Activated CD4-positive, alpha-beta T cell treated with anti-CD3 and anti-CD28 coated beads for 36 hours (primary cell): Measurements from ENCODE around the gene FBXL12. TPM values are rescaled to one million over a fixed set of nuclear protein-coding genes. Genes with fewer than 3 reads are reported as not detected.
"Not testable (repeated sequence)": the region's sequence is repeated elsewhere in the genome, so short reads cannot be mapped to it uniquely, and the experiment has no call there.

Source experiments
- ATAC-seq: fragments of 200-7000 bp; cut with Tn5 transposase; one replicate; pipeline ENCODE4 v1.10.0; 2021; ENCODE audit warnings: mild to moderate bottlenecking, moderate library complexity
- CTCF ChIA-PET: fragments of 350-600 bp; sonication (Branson Sonifier 250); formaldehyde crosslinking; loops from one replicate; lab custom pipeline; 2021; ENCODE audit warnings: antibody characterized with exemption; lab: Charles Lee
- POLR2A ChIA-PET: fragments of 350-600 bp; sonication (Branson Sonifier 250); formaldehyde crosslinking; loops from one replicate; lab custom pipeline; 2021; ENCODE audit warnings: antibody characterized with exemption, inconsistent platforms; lab: Charles Lee
- DNase-seq: peaks from one replicate; pipeline ENCODE4 v3.0.0-alpha.2; 2020
- H3K27ac Mint-ChIP-seq: one replicate; pipeline ENCODE4 v1.8.0; 2021; ENCODE audit warnings: mixed read lengths
- H3K27me3 Mint-ChIP-seq: one replicate; pipeline ENCODE4 v1.8.0; 2021; ENCODE audit warnings: mixed read lengths
- H3K36me3 Mint-ChIP-seq: one replicate; pipeline ENCODE4 v1.8.0; 2021; ENCODE audit warnings: low read depth, mixed read lengths
- H3K4me1 Mint-ChIP-seq: one replicate; pipeline ENCODE4 v1.8.0; 2021; ENCODE audit warnings: mixed read lengths
- H3K4me3 Mint-ChIP-seq: one replicate; pipeline ENCODE4 v1.8.0; 2021; ENCODE audit warnings: mild to moderate bottlenecking, moderate library complexity, mixed read lengths
- H3K9me3 Mint-ChIP-seq: one replicate; pipeline ENCODE4 v1.8.0; 2021; ENCODE audit warnings: low read depth, mixed read lengths
- intact Hi-C, 2 experiments: fragments of 100-400 bp; cut with DNase I in 1 of 2; cut with micrococcal nuclease in 1 of 2; formaldehyde crosslinking; loops; one replicate each; pipeline versions ENCODE4 v1.14.2 to v1.15.1; 2022 to 2024; cut with DNase I, micrococcal nuclease
- total RNA-seq, 2 experiments: library from RNA; stranded (reverse); gene quantifications; one replicate each; pipeline ENCODE4 v1.2.3, GENCODE V29; 2021

Gene FBXL12
- total RNA-seq, 2 experiments from 2014 or later = 19.9 to 22.5 TPM

DNA sequence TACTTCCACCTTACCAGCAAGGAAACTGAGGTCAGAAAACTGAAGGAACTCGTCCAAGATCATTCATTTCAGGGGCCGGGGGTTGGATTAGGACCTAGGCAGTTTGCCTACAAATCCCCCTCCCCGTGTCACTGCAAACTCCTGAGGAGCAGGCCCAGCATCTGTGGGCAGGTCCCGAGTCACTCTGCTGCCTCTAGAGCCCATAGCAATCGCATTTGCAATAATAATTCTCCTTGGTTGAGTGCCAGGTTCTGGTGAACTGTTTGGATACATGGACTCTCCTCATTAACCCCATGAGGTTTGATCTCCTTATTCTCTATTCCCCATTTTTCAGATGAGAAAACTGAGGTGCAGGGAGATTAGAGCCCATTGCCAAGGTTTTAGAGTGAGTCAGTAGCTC is 17.1 kb upstream of the FBXL12 start:
- Mint-ChIP-seq H3K36me3 (peaks cover 15% of the 10 kb centered on the region), H3K27ac (peak overlapping the region; percentile 88), H3K4me3 (peak overlapping the region; percentile 86), H3K27me3 (no peaks in the 10 kb centered on the region), H3K4me1 (peaks cover 19% of the 10 kb centered on the region), H3K9me3 (no peaks in the 10 kb centered on the region)
- POLR2A ChIA-PET = interaction anchor here (0.6 kb wide), 1 partner anchor 28 kb away, joined by 4 read pairs; no protein-coding TSS in a partner anchor
- ATAC-seq = no peak
- CTCF ChIA-PET = interaction anchor here (1.0 kb wide), 1 partner anchor 9 kb away, joined by 3 read pairs; no protein-coding TSS in a partner anchor
- DNase-seq = no peak
- intact Hi-C loops = no loop called here

DNA sequence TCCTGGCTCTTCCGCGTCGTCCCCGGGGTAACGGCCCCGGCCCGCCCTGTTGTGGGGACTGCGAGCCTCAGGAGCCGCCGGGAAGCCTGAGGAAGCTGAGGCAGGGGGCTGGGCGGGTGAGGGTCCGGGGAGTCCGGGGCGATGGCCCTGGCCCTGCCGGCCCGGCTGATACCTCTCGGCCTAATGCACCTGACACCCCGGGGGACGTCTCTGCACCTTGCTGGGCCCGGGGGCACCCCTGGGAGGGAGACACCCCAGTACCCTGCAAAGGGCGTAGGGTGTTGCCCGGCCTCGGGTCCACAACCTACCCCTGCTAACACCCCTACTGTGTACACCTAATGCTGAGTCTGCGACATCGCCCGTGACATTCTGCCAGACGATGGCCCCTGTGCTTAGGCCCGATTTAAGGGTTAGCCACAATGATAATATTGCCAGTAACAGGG is 16.6 kb upstream of the FBXL12 start:
- CTCF ChIA-PET = interaction anchor here (0.6 kb wide), 1 partner anchor 791 kb away, joined by 3 read pairs; no protein-coding TSS in a partner anchor
- intact Hi-C loops = loop anchor here (1.0 to 2.0 kb wide), 14 partner anchors 8 to 1003 kb away; partner anchors contain the start of genes FBXL12 (in 2 of the 2), UBL5 (in 2 of the 2), ILF3 (in 1 of the 2) and MBD3L1 (in 1 of the 2)
- H3K9me3 Mint-ChIP-seq = no peaks in the 10 kb centered on the region
- peaks cover 14% of the 10 kb centered on the region for H3K36me3 Mint-ChIP-seq
- H3K4me3 Mint-ChIP-seq = peak overlapping the region; percentile 86
- H3K27me3 Mint-ChIP-seq = no peaks in the 10 kb centered on the region
- DNase-seq = no peak
- POLR2A ChIA-PET = interaction anchor here (0.6 kb wide), 1 partner anchor 27 kb away, joined by 4 read pairs; no protein-coding TSS in a partner anchor
- ATAC-seq = peak; percentile 0
- peaks cover 19% of the 10 kb centered on the region for H3K4me1 Mint-ChIP-seq
- peak overlapping the region; percentile 88 for H3K27ac Mint-ChIP-seq

DNA sequence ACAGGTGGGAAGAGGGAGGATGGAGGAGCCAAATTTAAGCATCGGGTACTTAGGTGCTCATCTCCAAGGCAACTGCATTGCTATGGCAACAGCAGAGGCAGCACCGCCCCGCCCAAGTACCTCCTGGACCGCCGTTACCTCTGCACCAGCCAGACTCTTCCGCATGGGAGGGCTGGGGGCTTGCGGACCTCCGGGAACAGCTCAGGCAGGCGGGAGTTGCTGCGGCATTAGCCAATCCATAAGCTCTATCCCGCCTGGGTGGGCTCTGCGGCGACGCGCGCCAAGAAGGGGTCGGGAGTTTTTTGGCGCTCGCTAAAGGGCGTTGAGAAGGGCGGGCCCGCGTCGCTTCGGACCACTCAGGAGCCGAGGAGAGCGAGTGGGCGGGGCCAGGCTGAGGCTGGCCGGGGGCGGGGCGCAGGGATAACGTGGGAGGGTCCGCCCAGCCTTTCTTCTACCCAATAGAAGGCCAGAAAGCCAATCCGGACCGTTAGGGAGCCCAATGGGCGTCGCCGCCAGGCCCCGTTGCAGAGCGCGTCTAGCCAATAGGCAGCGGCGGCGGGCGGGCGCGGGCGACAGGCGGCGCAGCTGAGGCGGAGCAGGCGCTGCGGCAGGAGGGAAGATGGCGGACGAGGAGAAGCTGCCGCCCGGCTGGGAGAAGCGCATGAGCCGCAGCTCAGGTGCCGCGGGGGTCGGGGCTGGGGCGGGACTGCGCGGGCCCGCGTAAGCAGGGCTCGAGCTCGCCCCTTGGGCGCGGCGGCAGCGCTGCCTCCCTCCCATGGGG is 16.0 kb upstream of the FBXL12 start, which contains the start of gene PIN1:
Gene PIN1, plus strand, starts transcription at position 593 of the 781 bp plus-strand sequence. Its CDS starts 27 bp downstream, at position 620.
- intact Hi-C loops = loop anchor here (1.0 to 2.0 kb wide), 15 partner anchors 8 to 1003 kb away; partner anchors contain the start of genes FBXL12 (in 2 of the 2), UBL5 (in 2 of the 2), ILF3 (in 1 of the 2) and MBD3L1 (in 1 of the 2)
- DNase-seq (peak; percentile 100), ATAC-seq (peak; percentile 99)
- peak within 1 kb of the TSS; percentile 86 for H3K4me3 Mint-ChIP-seq
- ChIA-PET CTCF (interaction anchor here (0.6 kb wide), 1 partner anchor 791 kb away, joined by 3 read pairs; no protein-coding TSS in a partner anchor), POLR2A (interaction anchor here (0.6 kb wide), 1 partner anchor 27 kb away, joined by 4 read pairs; no protein-coding TSS in a partner anchor)
- no peaks in the 10 kb centered on the region for H3K9me3 Mint-ChIP-seq
- H3K27me3 Mint-ChIP-seq = no peaks in the 10 kb centered on the region
- H3K36me3 Mint-ChIP-seq = peaks cover 16% of the 10 kb centered on the region
- H3K4me1 Mint-ChIP-seq = peaks cover 20% of the 10 kb centered on the region
- H3K27ac Mint-ChIP-seq = peak within 1 kb of the TSS; percentile 88

DNA sequence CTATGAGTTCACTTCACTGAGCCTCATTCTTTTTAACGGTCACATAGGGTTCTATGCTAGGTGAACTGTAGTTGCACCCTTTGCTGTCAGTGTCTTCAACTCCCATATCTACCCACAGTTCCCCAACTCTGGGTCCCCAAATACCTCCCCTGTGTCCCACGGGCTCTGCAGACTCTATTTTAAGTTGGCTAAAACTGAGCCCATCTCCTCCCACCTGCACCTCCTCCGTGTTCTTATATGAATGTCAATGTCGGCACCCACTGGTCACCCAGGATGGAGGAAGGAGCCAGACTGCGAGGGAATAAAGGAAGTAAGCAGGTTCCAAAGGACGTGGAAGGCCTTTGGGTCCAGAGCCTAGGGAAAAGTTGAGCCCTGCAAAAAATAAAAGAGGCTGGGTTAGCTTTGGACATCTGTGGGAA is 15.4 kb upstream of the FBXL12 start:
- no peaks in the 10 kb centered on the region for H3K9me3 Mint-ChIP-seq
- peaks cover 23% of the 10 kb centered on the region for H3K4me1 Mint-ChIP-seq
- no peaks in the 10 kb centered on the region for H3K27me3 Mint-ChIP-seq
- peaks cover 18% of the 10 kb centered on the region for H3K36me3 Mint-ChIP-seq
- DNase-seq = no peak
- ATAC-seq = no peak
- ChIA-PET CTCF (no interaction called here), POLR2A (no interaction called here)
- H3K27ac Mint-ChIP-seq = no peak overlapping the region
- peak overlapping the region; percentile 86 for H3K4me3 Mint-ChIP-seq
- intact Hi-C loops = loop anchor here (1.0 to 2.0 kb wide), 4 partner anchors 50 to 270 kb away; partner anchors contain the start of gene SHFL (in 1 of the 2)

DNA sequence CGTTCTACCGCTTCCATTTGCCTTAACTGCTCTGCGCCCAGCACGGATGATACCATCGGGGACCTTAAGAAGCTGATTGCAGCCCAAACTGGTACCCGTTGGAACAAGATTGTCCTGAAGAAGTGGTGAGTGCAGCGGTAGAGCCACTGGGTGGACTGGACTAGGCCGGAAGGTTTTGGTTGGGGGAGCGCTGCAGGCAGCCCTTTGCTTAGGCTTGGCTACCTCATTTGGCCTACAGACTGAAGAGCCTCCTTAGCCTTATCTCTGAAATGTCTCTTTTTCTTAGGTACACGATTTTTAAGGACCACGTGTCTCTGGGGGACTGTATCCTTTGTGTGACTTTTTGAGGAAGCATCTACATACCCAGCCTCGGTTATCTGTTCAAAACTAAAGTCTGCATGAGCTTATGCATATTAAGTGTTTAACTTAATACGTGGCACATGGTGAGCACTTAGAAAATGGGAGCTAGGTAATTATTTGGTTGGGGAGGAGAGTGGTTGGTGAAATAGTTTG is 9.7 kb upstream of the FBXL12 start:
- Mint-ChIP-seq H3K27ac (peak overlapping the region; percentile 97), H3K36me3 (peaks cover 26% of the 10 kb centered on the region), H3K27me3 (no peaks in the 10 kb centered on the region), H3K9me3 (no peaks in the 10 kb centered on the region), H3K4me1 (peaks cover 23% of the 10 kb centered on the region), H3K4me3 (peak overlapping the region; percentile 98)
- ATAC-seq (no peak), DNase-seq (no peak)
- CTCF ChIA-PET = interaction anchor here (0.6 to 1.3 kb wide), 3 partner anchors 16 to 205 kb away, joined by 3 read pairs; no protein-coding TSS in a partner anchor
- intact Hi-C loops = no loop called here
- POLR2A ChIA-PET = interaction anchor here (0.8 kb wide), 1 partner anchor 19 kb away, joined by 3 read pairs; no protein-coding TSS in a partner anchor

DNA sequence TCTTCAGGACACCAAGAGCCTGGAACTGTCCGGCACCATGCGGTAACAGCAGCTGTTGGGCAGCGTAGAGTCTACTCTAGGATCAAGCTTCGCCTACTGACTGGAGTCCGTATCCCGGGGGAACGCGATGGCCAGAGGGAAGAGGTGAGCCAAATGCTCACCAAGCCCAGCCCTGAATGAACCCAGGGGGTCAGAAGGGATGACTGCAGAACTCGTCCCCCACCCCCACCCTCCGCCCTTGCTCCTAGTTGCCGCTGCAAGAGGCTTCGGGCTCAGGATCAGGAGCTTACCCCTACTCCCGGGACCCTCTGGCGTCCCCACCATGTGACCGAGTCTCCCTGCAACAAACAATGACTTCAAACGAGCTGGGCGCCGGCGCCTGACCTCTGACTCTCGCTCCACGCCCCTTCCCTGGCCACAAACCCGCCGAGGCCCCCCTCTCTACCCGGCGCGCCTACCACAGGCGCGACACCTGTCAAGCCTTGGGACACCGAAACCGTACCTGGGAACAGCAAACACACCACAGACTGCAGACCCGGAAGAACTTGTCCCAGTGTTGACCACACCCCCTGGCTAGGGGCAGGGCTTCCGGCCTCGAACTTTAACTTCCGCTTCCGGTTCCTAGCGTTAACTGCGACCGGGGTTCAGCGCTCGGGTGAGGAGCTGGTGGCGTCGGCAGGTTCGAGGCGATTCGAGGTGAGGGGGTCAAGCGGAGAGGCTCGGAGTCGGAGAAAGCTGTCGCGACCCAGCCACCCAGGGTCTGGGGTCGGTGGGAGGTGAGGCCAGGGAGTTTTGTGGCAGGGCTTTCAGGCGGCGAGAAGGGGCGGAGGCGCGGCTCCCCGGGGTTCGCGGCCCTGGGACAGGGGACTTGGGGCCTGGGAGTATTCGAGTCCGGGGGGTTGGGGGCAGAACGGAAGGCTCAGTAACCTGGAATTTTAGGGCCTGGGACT is 8.7 kb upstream of the FBXL12 start, which contains the start of gene UBL5:
Gene UBL5, plus strand, starts transcription at position 630 of the 950 bp plus-strand sequence. CDS start 420 bp downstream, outside the sequence.
- ChIA-PET CTCF (interaction anchor here (0.6 to 1.4 kb wide), 7 partner anchors 13 to 376 kb away, joined by 3 to 4 read pairs (median 3); partner anchors contain the start of gene COL5A3), POLR2A (interaction anchor here (0.6 to 1.3 kb wide), 3 partner anchors 9 to 329 kb away, joined by 3 to 5 read pairs (median 3); partner anchors contain the start of gene FBXL12)
- ATAC-seq (peak; percentile 99), DNase-seq (peak; percentile 93)
- H3K27ac Mint-ChIP-seq = peak within 1 kb of the TSS; percentile 97
- peaks cover 23% of the 10 kb centered on the region for H3K4me1 Mint-ChIP-seq
- H3K9me3 Mint-ChIP-seq = no peaks in the 10 kb centered on the region
- intact Hi-C loops = loop anchor here (1.0 to 2.0 kb wide), 4 partner anchors 8 to 59 kb away; partner anchors contain the start of genes FBXL12 (in 2 of the 2), PIN1 (in 2 of the 2) and ZNF846 (in 1 of the 2)
- peaks cover 31% of the 10 kb centered on the region for H3K36me3 Mint-ChIP-seq
- peak within 1 kb of the TSS; percentile 98 for H3K4me3 Mint-ChIP-seq
- no peaks in the 10 kb centered on the region for H3K27me3 Mint-ChIP-seq

DNA sequence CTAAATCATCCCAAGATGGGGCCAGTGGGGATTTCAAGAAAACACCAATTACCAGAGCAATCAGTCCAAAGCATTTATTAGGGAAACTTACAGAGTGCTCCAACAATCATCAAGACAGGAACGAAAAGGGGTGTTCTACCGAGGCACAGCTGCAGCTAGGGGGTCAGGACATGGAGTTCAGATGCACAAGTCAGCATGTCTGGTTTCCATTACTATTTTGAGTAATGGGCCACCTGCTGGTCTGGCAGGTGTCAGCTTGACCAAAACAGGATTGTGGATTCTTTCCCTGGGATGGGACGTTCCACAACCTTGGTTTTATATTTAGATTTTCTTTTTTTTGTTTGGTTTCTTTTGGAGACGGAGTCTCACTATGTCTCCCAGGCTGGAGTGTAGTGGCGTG is 4.9 kb upstream of the FBXL12 start:
- Mint-ChIP-seq H3K4me3 (no peak overlapping the region), H3K36me3 (peaks cover 18% of the 10 kb centered on the region), H3K27ac (no peak overlapping the region), H3K4me1 (peaks cover 24% of the 10 kb centered on the region), H3K27me3 (no peaks in the 10 kb centered on the region), H3K9me3 (no peaks in the 10 kb centered on the region)
- ATAC-seq (no peak), DNase-seq (no peak)
- intact Hi-C loops = no loop called here
- ChIA-PET POLR2A (no interaction called here), CTCF (interaction anchor here (0.7 kb wide), 1 partner anchor 43 kb away, joined by 3 read pairs; no protein-coding TSS in a partner anchor)

DNA sequence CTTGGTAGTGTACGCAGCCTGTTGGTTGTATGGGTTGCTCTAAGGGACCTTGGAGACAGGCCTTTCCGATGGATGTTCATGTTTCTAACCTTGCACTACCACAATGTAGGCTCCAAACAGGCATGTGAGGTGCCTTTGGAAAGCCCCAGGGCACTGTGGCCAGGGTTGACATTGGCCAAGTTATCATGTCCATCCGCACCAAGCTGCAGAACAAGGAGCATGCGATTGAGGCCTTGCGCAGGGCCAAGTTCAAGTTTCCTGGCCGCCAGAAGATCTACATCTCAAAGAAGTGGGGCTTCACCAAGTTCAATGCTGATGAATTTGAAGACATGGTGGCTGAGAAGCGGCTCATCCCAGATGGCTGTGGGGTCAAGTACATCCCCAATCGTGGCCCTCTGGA is 1.2 kb upstream of the FBXL12 start:
- Mint-ChIP-seq H3K27ac (peak overlapping the region; percentile 85), H3K4me1 (peaks cover 25% of the 10 kb centered on the region), H3K4me3 (peak overlapping the region; percentile 88), H3K36me3 (peaks cover 27% of the 10 kb centered on the region)
- H3K9me3 Mint-ChIP-seq, DNase-seq, intact Hi-C loops, H3K27me3 Mint-ChIP-seq, CTCF ChIA-PET, POLR2A ChIA-PET, ATAC-seq: not testable (repeated sequence)

DNA sequence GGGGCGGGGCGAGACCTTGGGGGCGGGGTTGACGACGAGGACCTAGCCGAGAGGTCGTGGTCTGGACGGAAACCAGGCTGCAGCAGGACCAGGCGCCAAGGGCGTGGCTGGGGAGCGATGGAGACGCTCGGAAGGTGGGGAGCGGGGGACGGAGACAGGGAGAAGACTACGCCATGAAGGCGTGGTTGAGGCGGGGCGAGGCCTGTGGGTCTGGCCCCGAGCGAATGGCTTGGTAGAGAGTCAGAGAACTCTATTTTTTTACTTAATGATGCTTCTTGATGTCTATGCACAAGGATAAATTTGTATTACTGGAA is 674 bp upstream of the FBXL12 start:
- Mint-ChIP-seq H3K27ac (peak overlapping the region; percentile 85), H3K4me1 (peaks cover 25% of the 10 kb centered on the region), H3K27me3 (no peaks in the 10 kb centered on the region), H3K36me3 (peaks cover 32% of the 10 kb centered on the region), H3K9me3 (peaks cover 5% of the 10 kb centered on the region), H3K4me3 (peak overlapping the region; percentile 88)
- DNase-seq = no peak
- POLR2A ChIA-PET = interaction anchor here (0.6 to 1.0 kb wide), 4 partner anchors 8 to 285 kb away, joined by 3 to 5 read pairs (median 4); partner anchors contain the start of gene UBL5
- no peak for ATAC-seq
- intact Hi-C loops = loop anchor here (1.0 to 2.0 kb wide), 14 partner anchors 8 to 1305 kb away; partner anchors contain the start of genes PIN1 (in 2 of the 2), UBL5 (in 2 of the 2), RAVER1 (in 1 of the 2) and ZNF317 (in 1 of the 2)
- CTCF ChIA-PET = interaction anchor here (1.0 kb wide), 1 partner anchor 24 kb away, joined by 3 read pairs; no protein-coding TSS in a partner anchor
